Sigmoid colon (tissue), 4 donors: ENCODE measurements around the gene ATP6V1G1.

Source experiments
- CTCF ChIP-seq, 4 experiments: fragments of 450-650 bp in 3 of 4; fragments of 200-600 bp in 1 of 4; IDR thresholded peaks; one replicate each; pipeline ENCODE4 v1.5.1; 2016 to 2019; ENCODE audit warnings: antibody characterized with exemption in 4 of 4, mild to moderate bottlenecking in 3 of 4, moderate library complexity in 2 of 4
- EP300 ChIP-seq, 4 donors: sonication (generic); formaldehyde crosslinking; IDR thresholded peaks; one replicate each; pipeline ENCODE4 v1.6.1; 2017; ENCODE audit warnings: antibody characterized with exemption in 4 of 4
- POLR2A ChIP-seq, 2 donors: fragments of 450-650 bp; IDR thresholded peaks; one replicate each; pipeline ENCODE4 v1.6.1; 2016; ENCODE audit warnings: antibody characterized with exemption in 2 of 2, mild to moderate bottlenecking in 2 of 2, moderate library complexity in 2 of 2
- POLR2AphosphoS5 ChIP-seq, 4 donors: sonication (generic); formaldehyde crosslinking; IDR thresholded peaks; one replicate each; pipeline ENCODE4 v1.6.1; 2017; ENCODE audit warnings: antibody characterized with exemption in 4 of 4

GRCh38 chr9:114626415-114627020 is 38.9 kb downstream of the ATP6V1G1 start:
- TF ChIP-seq CTCF (IDR thresholded peaks at IDR 0.05) (no peak), EP300 (IDR thresholded peaks at IDR 0.05) (no peak), POLR2A (IDR thresholded peaks at IDR 0.05) (no peak), POLR2AphosphoS5 (IDR thresholded peaks at IDR 0.05) (no peak)
